Measurements from ENCODE around the gene CCN5.
A peak's percentile ranks its signal among the peaks of the same experiment; 100 is the strongest.
"Not testable (repeated sequence)": the region's sequence is repeated elsewhere in the genome, so short reads cannot be mapped to it uniquely, and the experiment has no call there.

CCN5 gene, protein sequence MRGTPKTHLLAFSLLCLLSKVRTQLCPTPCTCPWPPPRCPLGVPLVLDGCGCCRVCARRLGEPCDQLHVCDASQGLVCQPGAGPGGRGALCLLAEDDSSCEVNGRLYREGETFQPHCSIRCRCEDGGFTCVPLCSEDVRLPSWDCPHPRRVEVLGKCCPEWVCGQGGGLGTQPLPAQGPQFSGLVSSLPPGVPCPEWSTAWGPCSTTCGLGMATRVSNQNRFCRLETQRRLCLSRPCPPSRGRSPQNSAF

DNA sequence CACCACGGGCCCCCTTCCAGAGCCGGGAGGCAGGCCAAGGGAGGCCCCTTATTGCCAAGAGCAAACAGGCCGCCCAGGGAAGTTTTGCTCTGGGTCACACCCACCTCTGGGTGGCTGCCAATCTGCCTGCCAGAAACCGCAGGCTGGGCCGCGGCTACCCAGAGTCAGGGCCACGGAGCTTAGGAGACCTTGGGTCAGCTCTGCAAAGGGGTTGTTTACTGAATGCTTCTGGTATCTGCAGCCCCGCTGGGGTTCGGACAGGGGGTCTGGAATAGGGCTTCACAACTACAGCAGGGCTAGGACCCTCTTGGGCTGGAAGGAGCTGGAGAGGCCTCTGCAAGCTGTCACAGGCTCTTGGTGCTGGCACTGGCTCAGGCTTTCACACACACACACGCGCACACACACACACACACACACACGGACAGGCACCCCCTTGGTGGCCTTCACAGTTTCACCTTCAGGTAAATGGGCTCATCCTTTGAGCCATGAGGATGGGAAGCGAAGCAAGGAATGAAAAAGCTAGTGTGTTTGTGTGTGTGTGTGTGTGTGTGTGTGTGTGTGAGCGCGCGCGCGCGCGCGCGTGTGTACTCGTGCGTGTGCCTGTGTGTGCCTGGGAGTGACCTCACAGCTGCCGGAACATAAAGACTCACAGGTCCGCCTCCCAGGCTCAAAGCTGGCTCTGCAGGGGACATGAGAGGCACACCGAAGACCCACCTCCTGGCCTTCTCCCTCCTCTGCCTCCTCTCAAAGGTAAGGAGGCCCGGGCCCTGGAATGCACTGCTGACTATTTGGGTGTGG, at the start of gene CCN5:
TSS of gene CCN5 (plus strand) at position 669 of the 798 bp plus-strand sequence. CDS start at position 691, 22 bp downstream.
- no peak for DNase-seq

GRCh38 chr20:44666066-44666465, 49.1 kb upstream of the CCN5 start:
- no peak for DNase-seq

GRCh38 chr20:44670851-44671250, 44.3 kb upstream of the CCN5 start:
- not testable (repeated sequence) for DNase-seq

GRCh38 chr20:44671541-44671940, 43.6 kb upstream of the CCN5 start:
- DNase-seq, result peak; percentile 70

- not testable (repeated sequence) for DNase-seq
These were observed 42.8 kb upstream of the CCN5 start for GRCh38 chr20:44672318-44672902.

GRCh38 chr20:44678242-44678641, 36.9 kb upstream of the CCN5 start:
- DNase-seq, result no peak

DNA sequence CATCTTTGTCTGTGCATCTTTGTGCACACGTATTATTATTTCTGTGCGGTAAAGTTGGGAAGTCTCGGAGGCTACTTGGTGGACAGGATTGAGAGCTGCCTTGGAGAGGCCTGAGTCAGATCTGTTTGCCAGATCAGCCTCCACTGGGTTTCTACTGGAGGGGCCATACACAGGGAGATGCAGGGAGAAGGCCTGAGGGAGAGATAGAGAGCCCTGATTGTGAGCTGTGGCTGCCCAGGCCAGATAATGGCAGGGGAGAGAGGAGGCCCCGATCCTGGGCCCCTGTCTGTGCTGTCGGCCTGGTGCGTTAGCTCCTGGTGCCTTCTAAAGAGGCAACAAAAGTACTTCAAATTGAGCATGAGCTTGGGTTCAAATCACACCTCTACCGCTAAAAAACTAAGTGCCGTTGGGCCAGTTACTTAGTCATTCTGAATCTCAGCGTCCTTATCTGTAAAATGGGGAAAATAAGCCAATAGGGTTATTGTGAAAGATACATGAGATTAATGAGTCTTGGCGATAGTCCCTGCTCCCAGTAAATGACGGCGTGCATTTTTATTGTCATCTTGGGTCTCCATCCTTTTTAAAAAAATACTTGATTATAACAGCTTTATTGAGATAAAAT, 36.1 kb upstream of the CCN5 start:
- no peak for DNase-seq

DNA sequence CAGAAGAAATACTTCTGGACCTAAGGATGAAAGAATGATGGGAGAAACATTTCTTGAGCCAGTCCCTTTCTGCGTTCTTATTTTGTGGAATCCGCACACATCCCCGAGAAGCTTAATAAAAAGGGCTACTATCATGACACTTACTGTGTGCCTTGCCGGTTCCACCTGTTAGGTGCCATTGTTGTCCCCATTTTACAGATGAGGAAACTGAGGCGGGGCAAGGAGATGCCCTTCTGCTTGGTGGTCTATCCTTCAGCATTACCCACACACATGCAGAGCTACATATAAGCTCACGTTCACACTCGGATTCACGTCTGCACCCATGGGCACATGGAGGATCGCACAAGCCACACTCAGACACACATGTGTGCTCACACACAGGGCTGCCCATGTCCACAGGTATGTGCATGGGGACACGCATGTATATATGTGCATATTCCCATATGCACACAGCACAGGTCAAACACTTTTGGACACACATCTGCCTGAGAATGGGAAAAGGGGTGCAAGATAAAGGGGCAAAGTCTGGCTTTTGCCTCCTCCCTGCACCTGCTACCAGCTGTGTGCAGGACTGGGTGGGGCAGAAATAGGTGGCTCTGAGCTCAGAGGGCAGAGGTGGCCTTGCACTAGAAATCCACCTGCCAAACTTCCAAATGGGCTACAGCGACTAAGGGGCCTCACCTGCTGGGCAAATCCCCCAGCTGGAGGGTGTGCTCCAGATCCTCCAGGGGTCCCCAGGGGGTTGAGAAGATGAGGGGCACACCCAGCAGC, 33.2 kb upstream of the CCN5 start:
- DNase-seq, result no peak

DNA sequence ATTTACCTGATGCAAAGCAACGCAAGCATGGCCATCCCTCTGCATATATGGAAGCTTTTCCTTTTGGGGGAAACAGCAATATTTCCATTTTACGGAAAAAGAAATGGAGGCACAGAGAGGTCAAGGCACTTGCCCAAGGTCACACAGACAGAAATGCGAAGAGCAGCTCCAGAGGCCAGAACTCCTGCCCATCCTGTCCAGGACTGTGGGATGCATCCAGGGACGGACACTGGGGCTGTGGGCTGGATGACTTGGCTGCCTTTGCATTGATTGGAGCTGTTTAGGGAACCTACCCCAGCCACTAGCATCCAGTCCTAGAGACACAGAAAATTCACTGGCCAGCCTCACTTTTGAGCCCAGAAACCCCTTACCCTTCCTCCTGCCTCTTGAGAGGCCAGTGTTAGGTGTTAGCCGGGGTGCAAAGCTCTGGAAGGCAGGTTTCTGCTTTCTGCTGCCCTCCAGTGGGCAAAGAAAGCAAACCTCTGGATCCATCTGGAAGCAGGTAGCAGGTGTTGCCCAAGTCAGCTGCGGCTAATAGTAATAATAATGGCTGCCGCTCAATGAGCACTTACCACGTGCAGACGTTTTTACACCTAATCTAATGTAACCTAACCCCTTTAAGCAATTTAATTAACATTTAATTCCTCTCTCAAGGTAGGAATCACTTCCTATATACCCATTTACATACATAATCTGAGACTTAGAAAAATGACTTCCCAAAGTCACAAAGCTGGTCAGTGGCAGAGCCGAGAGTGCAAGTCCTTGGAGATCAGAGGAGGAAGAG, 31.7 kb upstream of the CCN5 start:
- DNase-seq, result peak; percentile 68

GRCh38 chr20:44684047-44684967, 30.9 kb upstream of the CCN5 start:
- no peak for DNase-seq

- DNase-seq, result no peak
These were observed 28.2 kb upstream of the CCN5 start for GRCh38 chr20:44686934-44687333.

DNA sequence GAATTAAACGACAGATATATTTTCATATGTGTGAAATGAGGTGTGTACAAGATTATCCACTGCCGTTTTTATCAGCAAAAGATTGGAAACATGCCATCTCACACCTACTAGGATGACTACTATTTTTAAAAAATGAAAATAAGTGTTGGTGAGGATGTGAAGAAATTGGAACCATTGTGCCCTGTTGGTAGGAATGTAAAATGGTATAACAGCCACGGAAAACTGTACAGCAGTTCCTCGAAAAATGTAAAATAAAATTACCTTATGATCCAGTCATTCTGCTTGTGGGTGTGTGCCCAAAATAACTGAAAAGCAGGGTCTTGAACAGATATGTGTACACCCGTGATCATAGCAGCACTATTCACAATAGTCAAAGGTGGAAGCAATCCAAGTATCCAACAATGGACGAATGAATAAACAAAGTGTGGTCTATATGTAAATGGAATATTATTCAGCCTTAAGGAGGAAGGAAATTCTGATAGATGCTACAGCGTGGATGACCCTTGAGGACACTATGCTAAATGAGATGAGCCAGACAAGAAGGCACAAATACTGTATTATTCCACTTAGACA, 27.0 kb upstream of the CCN5 start:
- DNase-seq, result no peak

DNA sequence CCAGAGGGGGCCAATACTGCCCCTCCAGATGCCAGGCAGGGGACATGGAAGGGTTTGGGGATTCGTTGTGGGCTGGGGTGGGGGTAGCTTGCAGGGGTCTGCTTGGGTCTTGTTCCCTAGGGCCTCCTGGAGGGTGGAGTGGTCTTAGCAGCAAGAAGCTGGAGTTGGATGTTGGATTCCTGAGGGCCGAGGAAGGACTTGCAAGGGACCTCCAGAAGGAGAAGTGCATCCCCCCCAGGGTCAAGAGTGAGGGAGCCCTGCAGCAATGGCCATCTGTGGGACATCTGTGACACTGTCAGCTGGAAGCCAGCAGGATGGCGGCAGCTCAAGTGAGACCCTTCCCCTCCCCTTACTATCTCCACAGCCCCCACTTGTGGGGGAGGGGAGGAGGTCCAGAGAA, 25.4 kb upstream of the CCN5 start:
- no peak for DNase-seq

- no peak for DNase-seq
These were observed 24.3 kb upstream of the CCN5 start for GRCh38 chr20:44690781-44691423.

DNA sequence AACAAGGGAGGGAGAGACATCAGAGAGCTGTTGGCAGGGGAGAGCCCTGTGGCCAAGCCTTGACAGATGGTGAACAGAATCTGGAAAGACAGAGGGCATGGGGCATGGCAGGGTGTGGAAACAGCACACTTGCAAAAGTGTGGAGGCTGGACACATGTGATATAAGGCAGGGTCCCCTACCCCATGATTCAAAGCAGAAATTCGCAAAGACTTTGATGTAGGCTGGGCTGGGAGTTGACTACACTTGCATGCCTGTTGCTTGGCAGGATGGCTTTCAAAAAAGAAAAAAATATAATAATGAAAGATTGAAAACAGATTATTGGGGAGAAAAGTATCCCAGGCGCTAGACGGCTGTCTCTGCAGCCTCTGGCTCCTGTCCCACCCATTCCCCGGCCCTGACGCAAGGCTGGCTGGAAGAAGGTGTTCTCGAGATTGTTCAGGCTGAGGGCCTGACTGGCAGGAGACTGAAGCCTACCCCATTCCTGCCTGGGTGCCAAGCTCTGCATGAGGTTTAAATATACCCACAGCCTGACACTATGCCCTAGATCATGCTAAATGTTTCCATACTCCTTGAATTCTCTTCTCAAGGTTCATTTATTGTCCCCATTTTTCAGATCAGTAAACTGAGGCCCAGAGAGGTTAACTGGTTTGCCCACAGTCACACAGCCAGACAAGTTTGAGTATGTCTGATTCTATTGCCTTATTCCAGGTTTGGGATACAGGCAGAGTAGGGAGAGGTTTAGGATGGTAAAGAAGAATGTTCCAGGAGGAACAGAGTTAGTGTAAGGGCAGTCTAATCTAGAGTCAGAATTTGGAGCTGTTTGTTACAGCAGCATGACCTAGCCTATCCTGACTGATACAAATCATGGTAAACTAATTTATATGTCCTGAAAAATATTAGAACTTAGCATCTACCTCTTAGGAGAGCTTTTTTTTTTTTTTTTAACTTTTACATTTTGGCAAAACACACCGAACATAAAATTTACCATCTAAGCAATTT, 23.4 kb upstream of the CCN5 start:
- DNase-seq, result no peak

- no peak for DNase-seq
These were observed 22.2 kb upstream of the CCN5 start for GRCh38 chr20:44692932-44693480.

GRCh38 chr20:44693627-44694026, 21.5 kb upstream of the CCN5 start:
- no peak for DNase-seq

- no peak for DNase-seq
These were observed 21.0 kb upstream of the CCN5 start for GRCh38 chr20:44694159-44694558.

Data from activated CD8-positive, alpha-beta memory T cell treated with anti-CD3 and anti-CD28 coated beads, Interleukin-2, amount 50 U/mL, for 48 hours (primary cell).